Measurements from ENCODE around the gene CCDC57. TPM values are rescaled to one million over a fixed set of nuclear protein-coding genes. Genes with fewer than 3 reads are reported as not detected.
A peak's percentile ranks its signal among the peaks of the same experiment; 100 is the strongest.

Gene CCDC57
- total and polyA plus RNA-seq, 9 of the 15 experiments (the other 6 are each of a cell fraction or from before 2014, with no cell fraction given), result 0.83 to 36.2 (median 13.6) TPM

DNA sequence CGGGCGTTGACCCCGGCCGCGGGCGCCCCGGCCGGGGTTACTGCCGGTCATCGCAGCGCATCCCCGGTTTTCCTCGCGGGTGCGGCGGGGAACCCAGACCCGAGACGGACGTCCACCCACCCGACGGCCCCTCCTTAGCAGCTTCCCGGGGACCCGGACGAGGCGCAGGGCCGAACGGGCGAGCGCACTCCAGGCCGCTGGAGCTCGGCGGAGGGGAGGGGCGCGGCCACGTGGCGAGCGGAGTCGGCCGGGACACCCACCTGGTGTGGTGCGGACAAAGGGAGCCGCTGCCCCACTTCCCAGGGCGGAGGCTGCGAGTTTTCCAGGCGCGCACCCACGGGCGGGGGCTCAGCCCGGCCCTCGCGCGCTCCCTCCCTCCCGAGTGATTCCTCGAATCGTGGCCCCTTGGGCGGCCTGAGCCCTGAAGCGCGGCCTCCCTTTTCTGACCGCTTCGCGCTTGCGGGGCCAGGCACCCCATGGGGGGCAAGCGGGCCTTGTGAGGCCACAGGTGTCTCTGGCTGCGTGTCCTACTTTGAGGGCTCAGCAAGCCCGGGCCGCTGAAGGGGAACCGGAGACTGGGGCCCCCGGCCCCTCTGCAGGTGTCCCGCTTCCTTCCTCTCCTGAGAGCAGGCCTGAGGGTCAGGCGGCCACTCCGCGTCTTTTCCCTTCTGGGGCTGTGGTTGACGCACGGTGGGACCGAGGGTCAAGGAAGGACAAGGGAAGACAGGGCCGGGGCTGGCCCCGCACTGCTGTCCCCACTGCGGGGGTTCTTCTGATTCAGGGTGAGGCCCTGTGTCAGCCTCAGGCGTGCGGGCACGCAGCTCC is 113.5 kb downstream of the CCDC57 start (continued):
- TF ChIP-seq MAFG (tag; conservative IDR thresholded peaks at IDR 0.05) (no peak), NCOA6 (IDR thresholded peaks at IDR 0.05) (no peak), CCAR2 (IDR thresholded peaks at IDR 0.05; ENCODE audit: low read depth, low read length) (no peak), RUNX1 (IDR thresholded peaks at IDR 0.05; ENCODE audit: low read depth) (no peak), ETV5 (CRISPR knock-in tag; IDR thresholded peaks at IDR 0.05; ENCODE audit: low read depth) (no peak), ZMIZ1 (IDR thresholded peaks at IDR 0.05; ENCODE audit: low read depth in 2 of 2, low read length in 2 of 2) (no peak), ZNF197 (CRISPR knock-in tag; IDR thresholded peaks at IDR 0.05; ENCODE audit: low read depth) (no peak), TFAM (CRISPR knock-in tag; conservative IDR thresholded peaks at IDR 0.05) (no peak), POLR2AphosphoS5 (IDR thresholded peaks at IDR 0.05; ENCODE audit: control insufficient read depth, insufficient read depth, low read depth, low read length) (no peak), RBM15 (IDR thresholded peaks at IDR 0.05; ENCODE audit: insufficient read depth, low read length) (no peak), SNIP1 (IDR thresholded peaks at IDR 0.05; ENCODE audit: low read depth) (no peak), YBX1 (IDR thresholded peaks at IDR 0.05) (no peak), CREBBP (IDR thresholded peaks at IDR 0.05; ENCODE audit: low read depth, low read length) (no peak), RAD51 (IDR thresholded peaks at IDR 0.05; ENCODE audit: borderline replicate concordance, low read depth) (0 out of 2 replicates have a peak, but pooled peaks have one; percentile 41), NEUROD1 (IDR thresholded peaks at IDR 0.05; ENCODE audit: borderline replicate concordance, low read depth, low read length, partially characterized antibody) (no peak)
- TF ChIP-seq, protein P1, sequence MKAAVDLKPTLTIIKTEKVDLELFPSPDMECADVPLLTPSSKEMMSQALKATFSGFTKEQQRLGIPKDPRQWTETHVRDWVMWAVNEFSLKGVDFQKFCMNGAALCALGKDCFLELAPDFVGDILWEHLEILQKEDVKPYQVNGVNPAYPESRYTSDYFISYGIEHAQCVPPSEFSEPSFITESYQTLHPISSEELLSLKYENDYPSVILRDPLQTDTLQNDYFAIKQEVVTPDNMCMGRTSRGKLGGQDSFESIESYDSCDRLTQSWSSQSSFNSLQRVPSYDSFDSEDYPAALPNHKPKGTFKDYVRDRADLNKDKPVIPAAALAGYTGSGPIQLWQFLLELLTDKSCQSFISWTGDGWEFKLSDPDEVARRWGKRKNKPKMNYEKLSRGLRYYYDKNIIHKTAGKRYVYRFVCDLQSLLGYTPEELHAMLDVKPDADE (conservative IDR thresholded peaks at IDR 0.05; ENCODE audit: control insufficient read depth, low read depth, low read length), result no peak
- TF ChIP-seq, protein P2, sequence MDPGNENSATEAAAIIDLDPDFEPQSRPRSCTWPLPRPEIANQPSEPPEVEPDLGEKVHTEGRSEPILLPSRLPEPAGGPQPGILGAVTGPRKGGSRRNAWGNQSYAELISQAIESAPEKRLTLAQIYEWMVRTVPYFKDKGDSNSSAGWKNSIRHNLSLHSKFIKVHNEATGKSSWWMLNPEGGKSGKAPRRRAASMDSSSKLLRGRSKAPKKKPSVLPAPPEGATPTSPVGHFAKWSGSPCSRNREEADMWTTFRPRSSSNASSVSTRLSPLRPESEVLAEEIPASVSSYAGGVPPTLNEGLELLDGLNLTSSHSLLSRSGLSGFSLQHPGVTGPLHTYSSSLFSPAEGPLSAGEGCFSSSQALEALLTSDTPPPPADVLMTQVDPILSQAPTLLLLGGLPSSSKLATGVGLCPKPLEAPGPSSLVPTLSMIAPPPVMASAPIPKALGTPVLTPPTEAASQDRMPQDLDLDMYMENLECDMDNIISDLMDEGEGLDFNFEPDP (CRISPR knock-in tag; IDR thresholded peaks at IDR 0.05), result 0 out of 2 replicates have a peak, but pooled peaks have one; percentile 72
- TF ChIP-seq, protein P3, sequence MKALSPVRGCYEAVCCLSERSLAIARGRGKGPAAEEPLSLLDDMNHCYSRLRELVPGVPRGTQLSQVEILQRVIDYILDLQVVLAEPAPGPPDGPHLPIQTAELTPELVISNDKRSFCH (CRISPR knock-in tag; IDR thresholded peaks at IDR 0.05), result no peak
- TF ChIP-seq, protein P3 (tag; IDR thresholded peaks at IDR 0.05), result 0 out of 2 replicates have a peak, but pooled peaks have one; percentile 57
